KOPT-K1 (cell line): ENCODE results near the gene SLC25A39.

Source experiments
- H3K27ac ChIP-seq: fragments of 200-600 bp; sonication (generic); 2 replicates; pipeline ENCODE4 v1.5.1; 2016; ENCODE audit warnings: antibody characterized with exemption, mild to moderate bottlenecking, low read depth, low read length; ENCODE audit not compliant: poor library complexity, severe bottlenecking
- H3K36me3 ChIP-seq: fragments of 200-600 bp; sonication (generic); 2 replicates; pipeline ENCODE4 v1.5.1; 2017; ENCODE audit warnings: antibody characterized with exemption, mild to moderate bottlenecking, low read length, moderate library complexity; ENCODE audit not compliant: insufficient read depth
- H3K9me3 ChIP-seq: fragments of 200-600 bp; sonication (generic); 2 replicates; pipeline ENCODE4 v1.5.1; 2017; ENCODE audit warnings: antibody characterized with exemption, low read length, mild to moderate bottlenecking; ENCODE audit not compliant: insufficient read depth, poor library complexity, severe bottlenecking

SLC25A39 gene

GRCh38 chr17:44293509-44294226 lies 31.0 kb downstream of the SLC25A39 start:
- Histone ChIP-seq H3K9me3 (no peaks in the 10 kb centered on the region), H3K36me3 (no peaks in the 10 kb centered on the region), H3K27ac (no peak overlapping the region)

DNA sequence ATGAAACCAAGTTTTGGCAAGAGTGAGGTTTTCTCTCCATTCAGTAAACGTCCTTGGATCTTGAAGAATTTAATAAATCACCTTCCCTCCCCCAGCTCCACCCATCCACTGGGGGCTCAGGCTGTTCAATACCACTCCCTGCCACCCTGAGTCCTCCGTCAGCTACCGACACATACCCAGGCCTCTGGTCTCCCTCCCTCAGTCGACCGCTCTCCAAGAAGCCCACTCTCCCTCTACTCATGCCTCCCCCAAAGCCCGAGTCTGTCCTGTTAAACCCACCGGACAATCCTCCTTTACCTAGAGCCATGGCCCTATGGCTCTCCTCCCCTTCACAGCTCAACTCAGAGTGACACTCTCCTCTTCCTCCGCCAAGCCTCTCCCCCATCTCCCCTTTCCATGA lies 37.0 kb downstream of the SLC25A39 start:
- H3K9me3 ChIP-seq: no peaks in the 10 kb centered on the region
- H3K27ac ChIP-seq: no peak overlapping the region
- no peaks in the 10 kb centered on the region for H3K36me3 ChIP-seq

DNA sequence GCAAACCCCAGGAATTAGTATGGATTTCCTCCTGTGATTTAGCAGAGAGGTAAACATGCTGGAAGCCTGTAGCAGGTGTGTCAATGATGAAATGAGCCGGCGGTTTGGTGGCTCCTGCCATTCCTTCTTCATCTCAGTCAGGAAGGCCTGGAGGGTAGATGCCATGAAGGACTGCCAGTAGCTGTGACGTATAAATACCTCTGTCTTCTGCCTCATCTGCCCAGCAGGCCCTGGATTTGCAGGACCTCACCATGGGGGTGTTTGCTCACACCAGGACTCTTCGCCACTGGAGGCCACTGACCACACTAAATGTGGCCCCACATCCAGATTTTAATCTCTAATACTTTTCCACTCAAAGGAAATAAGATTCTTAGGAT lies 40.6 kb downstream of the SLC25A39 start:
- H3K36me3 ChIP-seq: no peaks in the 10 kb centered on the region
- no peaks in the 10 kb centered on the region for H3K9me3 ChIP-seq
- no peak overlapping the region for H3K27ac ChIP-seq

DNA sequence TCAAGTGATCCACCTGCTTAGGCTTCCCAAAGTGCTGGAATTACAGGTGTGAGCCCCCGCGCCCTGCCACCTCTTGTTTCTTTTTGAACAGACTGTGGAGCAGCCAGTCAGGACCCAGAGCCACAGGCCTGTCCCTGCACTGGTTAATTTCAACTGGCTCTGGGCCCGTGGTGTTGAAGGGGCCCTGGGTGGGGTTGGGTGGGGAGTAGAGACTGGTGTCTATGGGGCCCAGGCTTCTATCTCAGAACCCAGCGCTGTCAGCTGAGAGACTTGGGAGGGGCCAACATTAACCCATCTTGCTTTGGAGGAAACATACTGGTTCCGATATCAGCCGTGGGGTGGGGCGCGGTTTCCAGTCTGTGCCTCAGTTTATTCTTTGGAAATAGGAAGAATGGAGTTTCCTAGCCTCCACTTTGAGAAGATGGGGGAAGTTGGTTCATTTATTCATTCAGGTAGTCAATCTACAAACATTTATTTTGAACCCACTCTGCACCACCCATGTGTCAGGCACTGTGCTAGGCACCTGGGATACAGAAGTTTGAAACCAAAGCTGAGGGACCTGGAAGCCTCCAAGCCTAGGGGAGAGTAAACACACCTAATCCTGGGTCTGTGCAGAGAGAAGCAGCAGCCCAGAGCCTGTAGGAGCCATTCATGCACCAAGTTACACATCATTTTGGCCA lies 41.1 kb downstream of the SLC25A39 start:
- H3K9me3 ChIP-seq: no peaks in the 10 kb centered on the region
- no peak overlapping the region for H3K27ac ChIP-seq
- H3K36me3 ChIP-seq: no peaks in the 10 kb centered on the region

- no peaks in the 10 kb centered on the region for H3K9me3 ChIP-seq
- H3K27ac ChIP-seq: no peak overlapping the region
- no peaks in the 10 kb centered on the region for H3K36me3 ChIP-seq
Observed at GRCh38 chr17:44282264-44282663, 42.4 kb downstream of the SLC25A39 start.

DNA sequence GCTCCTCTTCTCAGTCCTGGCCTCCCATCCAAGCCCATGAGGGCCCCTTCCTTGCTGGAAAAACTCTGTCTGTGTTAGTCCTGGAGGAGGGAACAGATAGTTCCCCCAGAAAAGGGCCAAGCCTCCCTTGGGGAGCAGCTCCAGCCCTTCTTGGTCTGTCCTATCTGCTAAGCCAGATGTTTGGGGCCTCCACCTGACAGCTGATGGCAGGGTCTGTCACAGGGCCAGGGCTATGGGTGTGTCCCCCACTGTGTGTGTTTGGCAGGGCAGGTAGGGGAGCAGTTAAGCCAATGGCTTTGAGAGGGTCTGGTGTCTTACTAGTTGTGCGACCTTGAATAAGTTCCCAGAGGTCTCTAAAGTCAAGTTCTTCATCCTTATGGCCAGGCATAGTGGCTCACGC lies 43.1 kb downstream of the SLC25A39 start:
- no peak overlapping the region for H3K27ac ChIP-seq
- no peaks in the 10 kb centered on the region for H3K9me3 ChIP-seq
- H3K36me3 ChIP-seq: no peaks in the 10 kb centered on the region

- Histone ChIP-seq H3K27ac (no peak overlapping the region), H3K9me3 (no peaks in the 10 kb centered on the region), H3K36me3 (no peaks in the 10 kb centered on the region)
Observed at GRCh38 chr17:44280392-44280937, 44.2 kb downstream of the SLC25A39 start.

- H3K36me3 ChIP-seq: no peaks in the 10 kb centered on the region
- H3K27ac ChIP-seq: no peak overlapping the region
- H3K9me3 ChIP-seq: no peaks in the 10 kb centered on the region
Observed at GRCh38 chr17:44279666-44280391, 44.8 kb downstream of the SLC25A39 start.

GRCh38 chr17:44279346-44279665 lies 45.3 kb downstream of the SLC25A39 start:
- Histone ChIP-seq H3K27ac (no peak overlapping the region), H3K36me3 (no peaks in the 10 kb centered on the region), H3K9me3 (no peaks in the 10 kb centered on the region)

DNA sequence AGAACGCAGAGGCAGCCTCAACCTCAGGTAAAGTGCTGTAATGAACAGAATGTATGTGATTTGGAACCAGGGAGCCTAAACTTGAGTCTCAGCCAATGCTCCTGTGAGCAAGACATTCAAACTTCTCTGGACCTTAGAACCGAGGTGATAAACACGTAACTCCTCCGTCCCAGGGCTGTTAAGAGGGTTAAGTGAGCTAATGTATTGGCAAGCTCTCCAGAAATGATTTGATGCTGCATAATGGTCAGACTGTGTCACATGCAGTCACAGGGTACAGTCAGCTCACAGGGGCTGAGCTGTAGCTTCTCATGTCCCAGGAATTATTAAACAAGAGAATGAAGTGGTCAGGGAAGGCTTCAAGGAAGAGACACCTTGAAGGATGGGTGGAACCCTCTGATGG lies 46.6 kb downstream of the SLC25A39 start:
- no peak overlapping the region for H3K27ac ChIP-seq
- H3K9me3 ChIP-seq: no peaks in the 10 kb centered on the region
- no peaks in the 10 kb centered on the region for H3K36me3 ChIP-seq

- Histone ChIP-seq H3K9me3 (no peaks in the 10 kb centered on the region), H3K36me3 (no peaks in the 10 kb centered on the region), H3K27ac (no peak overlapping the region)
Observed at GRCh38 chr17:44273607-44274006, 51.0 kb downstream of the SLC25A39 start.

DNA sequence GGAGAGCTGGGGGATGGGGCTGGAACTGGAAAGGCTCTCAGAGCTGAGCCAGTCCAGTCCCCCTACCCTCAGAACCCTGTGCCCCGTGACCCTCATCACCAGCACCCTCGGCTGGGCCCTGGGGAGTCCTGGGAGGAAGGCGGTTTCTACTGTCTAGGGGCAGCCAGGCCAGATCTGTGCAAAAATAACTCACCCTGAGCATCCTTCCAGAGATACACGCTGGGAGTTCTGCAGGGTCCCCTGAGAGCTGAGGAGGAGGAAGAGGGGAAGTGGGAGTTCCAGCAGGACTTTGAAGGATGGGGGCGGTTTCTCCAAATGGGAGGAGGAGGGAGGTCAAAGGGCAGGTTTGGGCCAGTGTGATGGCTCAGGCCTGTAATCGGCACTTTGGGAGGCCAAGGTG lies 51.7 kb downstream of the SLC25A39 start:
- no peaks in the 10 kb centered on the region for H3K9me3 ChIP-seq
- H3K36me3 ChIP-seq: no peaks in the 10 kb centered on the region
- no peak overlapping the region for H3K27ac ChIP-seq

GRCh38 chr17:44272321-44272951 lies 52.2 kb downstream of the SLC25A39 start:
- Histone ChIP-seq H3K9me3 (no peaks in the 10 kb centered on the region), H3K27ac (no peak overlapping the region), H3K36me3 (no peaks in the 10 kb centered on the region)
